OCI-M2 (cell line): ENCODE results near the gene RSRP1.

Experiments
- DNase-seq: peaks from one replicate; lab custom pipeline; 2025; ENCODE audit not compliant: unreplicated experiment; lab: John Stamatoyannopoulos, UW

The RSRP1 gene

DNA sequence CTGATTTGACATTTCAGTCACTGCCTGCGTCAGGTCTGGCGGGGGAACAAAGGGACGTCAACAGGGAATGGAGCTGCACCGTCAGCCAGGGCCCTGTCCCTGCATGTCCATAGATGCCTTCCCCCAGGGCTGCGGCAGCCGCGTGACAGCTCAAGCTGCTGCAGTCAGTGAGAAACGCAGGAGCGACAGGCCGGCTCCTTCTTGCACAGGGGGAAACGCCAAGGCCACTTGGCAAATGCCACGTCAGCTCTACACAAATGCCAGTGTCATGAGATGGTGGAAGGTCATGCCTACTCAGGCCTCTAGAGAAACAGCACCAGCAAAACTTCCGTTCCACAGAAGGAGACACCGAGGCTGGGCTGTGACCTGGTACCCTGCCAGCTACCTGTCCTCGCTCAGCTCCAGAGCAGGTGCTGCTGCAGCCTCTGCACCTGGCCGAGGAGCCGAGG is 52.7 kb downstream of the RSRP1 start:
- no peak for DNase-seq

DNA sequence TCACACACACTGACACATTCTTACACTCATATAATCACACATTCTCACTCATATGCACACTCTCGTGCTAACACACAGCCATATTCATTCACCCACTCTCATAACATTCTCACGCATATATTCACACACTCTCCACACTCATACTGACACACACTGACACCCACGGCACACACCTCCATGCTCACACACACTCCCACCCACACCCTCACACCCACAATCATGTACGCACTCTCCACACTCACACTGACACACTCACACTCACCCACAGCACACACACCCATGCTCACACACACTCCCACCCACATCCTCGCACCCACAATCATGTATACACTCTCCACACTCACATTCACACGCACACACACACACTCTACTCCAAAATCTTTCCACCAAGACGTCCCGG is 53.2 kb downstream of the RSRP1 start:
- no peak for DNase-seq

DNA sequence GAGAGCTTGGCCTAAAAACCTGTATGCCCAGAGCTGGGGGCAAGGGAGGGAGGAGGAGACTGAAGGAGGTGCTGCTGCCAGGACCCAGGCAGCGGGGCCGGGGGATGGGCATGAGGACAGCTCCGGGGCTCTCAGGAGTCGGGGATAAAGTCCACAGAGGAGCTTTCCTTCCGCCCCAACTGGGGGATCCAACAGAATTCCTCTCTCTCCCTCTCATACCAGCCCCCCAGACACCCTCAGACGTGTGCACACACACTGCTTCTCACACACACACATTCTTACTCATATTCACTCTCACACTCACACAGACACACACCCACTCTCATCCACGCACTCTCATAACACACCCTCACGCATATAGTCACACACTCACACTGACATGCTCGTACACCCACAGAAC is 54.0 kb downstream of the RSRP1 start:
- DNase-seq = no peak
